Left ventricle myocardium inferior (tissue), 1 donor: ENCODE measurements around the gene TBCC. TPM values are rescaled to one million over a fixed set of nuclear protein-coding genes. Genes with fewer than 3 reads are reported as not detected.

Experiments used
- DNase-seq: peaks from one replicate; pipeline ENCODE4 v3.0.0-alpha.2; 2020
- H3K27ac ChIP-seq: fragments of 200-600 bp; replicated peaks from 2 replicates; pipeline ENCODE4 v1.8.0; 2021
- H3K27me3 ChIP-seq: fragments of 200-600 bp; 2 replicates; pipeline ENCODE4 v1.8.0; 2021; ENCODE audit warnings: low read depth
- H3K36me3 ChIP-seq: fragments of 200-600 bp; 2 replicates; pipeline ENCODE4 v1.8.0; 2021
- H3K4me1 ChIP-seq: fragments of 200-600 bp; 2 replicates; pipeline ENCODE4 v1.8.0; 2021
- H3K4me3 ChIP-seq: fragments of 200-600 bp; 2 replicates; pipeline ENCODE4 v1.8.0; 2021; ENCODE audit warnings: mild to moderate bottlenecking, moderate library complexity
- H3K9me3 ChIP-seq: fragments of 200-600 bp; replicated peaks from 2 replicates; pipeline ENCODE4 v1.8.0; 2021
- intact Hi-C: fragments of 100-400 bp; cut with micrococcal nuclease; formaldehyde crosslinking; loops from one replicate; pipeline ENCODE4 v1.11.0; 2022
- total RNA-seq: library from RNA; stranded (reverse); fragmentation: NEBNext Ultra II Directional; extraction: Animal tissue kit (Norgen Biotek cat#: 25700); gene quantifications from one replicate; pipeline ENCODE4 v1.2.1, GENCODE V29; 2021
- TF ChIP-seq, protein P1 (sequence below): fragments of 200-600 bp; IDR thresholded peaks from 2 replicates; pipeline ENCODE4 v1.8.0; 2021; ENCODE audit warnings: antibody characterized with exemption, mild to moderate bottlenecking, borderline replicate concordance
- donor health status: DM: no; HTN: yes; CAD: no; lungs with severe emphysema.

The TBCC gene
- total RNA-seq, 1 donor from 2014 or later, result 12.8 TPM

DNA sequence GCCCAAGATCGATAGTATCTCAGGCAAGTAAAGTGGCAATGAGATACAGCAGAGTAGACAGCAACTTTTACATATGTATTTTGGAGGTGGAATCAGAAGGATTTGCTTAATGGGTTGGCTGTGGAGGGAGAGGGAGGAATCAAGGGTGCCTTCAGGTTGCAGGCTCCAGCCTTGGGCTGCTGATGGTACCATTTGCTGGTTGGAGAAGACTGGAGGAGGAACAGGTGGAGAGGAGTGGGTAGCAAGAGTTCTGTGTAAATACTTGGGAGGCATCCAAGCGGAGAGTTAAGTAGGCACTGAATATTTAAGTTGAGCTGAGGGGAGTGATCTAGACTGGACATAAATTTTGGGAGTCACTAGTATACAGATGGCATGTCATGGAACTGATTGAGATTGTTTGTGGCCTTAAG, 41.2 kb upstream of the TBCC start:
- no peak for DNase-seq
- TF ChIP-seq, protein P1, sequence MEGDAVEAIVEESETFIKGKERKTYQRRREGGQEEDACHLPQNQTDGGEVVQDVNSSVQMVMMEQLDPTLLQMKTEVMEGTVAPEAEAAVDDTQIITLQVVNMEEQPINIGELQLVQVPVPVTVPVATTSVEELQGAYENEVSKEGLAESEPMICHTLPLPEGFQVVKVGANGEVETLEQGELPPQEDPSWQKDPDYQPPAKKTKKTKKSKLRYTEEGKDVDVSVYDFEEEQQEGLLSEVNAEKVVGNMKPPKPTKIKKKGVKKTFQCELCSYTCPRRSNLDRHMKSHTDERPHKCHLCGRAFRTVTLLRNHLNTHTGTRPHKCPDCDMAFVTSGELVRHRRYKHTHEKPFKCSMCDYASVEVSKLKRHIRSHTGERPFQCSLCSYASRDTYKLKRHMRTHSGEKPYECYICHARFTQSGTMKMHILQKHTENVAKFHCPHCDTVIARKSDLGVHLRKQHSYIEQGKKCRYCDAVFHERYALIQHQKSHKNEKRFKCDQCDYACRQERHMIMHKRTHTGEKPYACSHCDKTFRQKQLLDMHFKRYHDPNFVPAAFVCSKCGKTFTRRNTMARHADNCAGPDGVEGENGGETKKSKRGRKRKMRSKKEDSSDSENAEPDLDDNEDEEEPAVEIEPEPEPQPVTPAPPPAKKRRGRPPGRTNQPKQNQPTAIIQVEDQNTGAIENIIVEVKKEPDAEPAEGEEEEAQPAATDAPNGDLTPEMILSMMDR, result no peak
- H3K36me3 ChIP-seq, result no peaks in the 10 kb centered on the region
- peak overlapping the region; percentile 96 for H3K4me3 ChIP-seq
- no peaks in the 10 kb centered on the region for H3K27me3 ChIP-seq
- H3K9me3 ChIP-seq, result no peaks in the 10 kb centered on the region
- peaks cover 85% of the 10 kb centered on the region for H3K4me1 ChIP-seq
- peak overlapping the region; percentile 100 for H3K27ac ChIP-seq
- intact Hi-C loops, result no loop called here

DNA sequence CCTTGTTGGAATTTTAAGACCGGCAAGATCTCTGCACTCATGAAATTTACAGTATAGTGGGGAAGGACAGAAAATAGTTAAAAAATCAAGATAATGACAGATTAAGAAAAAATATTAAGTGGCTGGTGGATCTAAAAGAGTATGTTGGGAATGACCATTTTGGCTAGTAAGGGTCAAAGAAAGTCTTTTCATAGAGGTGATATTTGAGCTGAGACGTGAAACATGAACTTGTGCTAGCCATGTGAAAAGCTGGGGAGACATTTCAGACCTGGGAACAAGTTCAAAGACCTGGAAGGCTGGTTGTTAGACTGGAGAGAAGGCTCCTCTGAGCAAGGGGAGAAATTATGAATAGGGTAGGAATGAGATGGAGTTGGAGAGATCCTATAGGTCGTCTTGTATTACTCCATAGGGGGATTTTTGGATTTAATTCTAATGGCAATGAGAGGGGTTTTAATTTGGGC, 40.7 kb upstream of the TBCC start:
- DNase-seq, result no peak
- Histone ChIP-seq H3K36me3 (no peaks in the 10 kb centered on the region), H3K27me3 (no peaks in the 10 kb centered on the region), H3K9me3 (no peaks in the 10 kb centered on the region), H3K4me3 (peak overlapping the region; percentile 96), H3K27ac (peak overlapping the region; percentile 100), H3K4me1 (peaks cover 85% of the 10 kb centered on the region)
- intact Hi-C loops, result no loop called here
- TF ChIP-seq, protein P1, result no peak

- H3K4me3 ChIP-seq, result peak overlapping the region; percentile 96
- intact Hi-C loops, result no loop called here
- no peaks in the 10 kb centered on the region for H3K27me3 ChIP-seq
- TF ChIP-seq, protein P1, result no peak
- peak; percentile 17 for DNase-seq
- H3K9me3 ChIP-seq, result no peaks in the 10 kb centered on the region
- H3K36me3 ChIP-seq, result no peaks in the 10 kb centered on the region
- H3K4me1 ChIP-seq, result peaks cover 80% of the 10 kb centered on the region
- peak overlapping the region; percentile 100 for H3K27ac ChIP-seq
These were observed 39.0 kb upstream of the TBCC start for GRCh38 chr6:42784717-42785498.

- TF ChIP-seq, protein P1, result no peak
- intact Hi-C loops, result no loop called here
- H3K4me1 ChIP-seq, result peaks cover 71% of the 10 kb centered on the region
These were observed 38.2 kb upstream of the TBCC start for GRCh38 chr6:42783876-42784642.

GRCh38 chr6:42783177-42783875, 37.4 kb upstream of the TBCC start:
- Histone ChIP-seq H3K4me1 (peaks cover 64% of the 10 kb centered on the region), H3K9me3 (no peaks in the 10 kb centered on the region), H3K27me3 (no peaks in the 10 kb centered on the region), H3K4me3 (peak overlapping the region; percentile 96), H3K36me3 (no peaks in the 10 kb centered on the region), H3K27ac (peak overlapping the region; percentile 100)
- peak; percentile 82 for DNase-seq
- intact Hi-C loops, result no loop called here
- TF ChIP-seq, protein P1, result no peak

More at GRCh38 chr6:42783876-42784642, 38.2 kb upstream of the TBCC start:
- peak overlapping the region; percentile 100 for H3K27ac ChIP-seq
- no peak for DNase-seq
- H3K4me3 ChIP-seq, result peak overlapping the region; percentile 96
- no peaks in the 10 kb centered on the region for H3K27me3 ChIP-seq
- no peaks in the 10 kb centered on the region for H3K36me3 ChIP-seq
- no peaks in the 10 kb centered on the region for H3K9me3 ChIP-seq
